ENCODE data around the gene TP53RK.

- TF ChIP-seq, protein P1, sequence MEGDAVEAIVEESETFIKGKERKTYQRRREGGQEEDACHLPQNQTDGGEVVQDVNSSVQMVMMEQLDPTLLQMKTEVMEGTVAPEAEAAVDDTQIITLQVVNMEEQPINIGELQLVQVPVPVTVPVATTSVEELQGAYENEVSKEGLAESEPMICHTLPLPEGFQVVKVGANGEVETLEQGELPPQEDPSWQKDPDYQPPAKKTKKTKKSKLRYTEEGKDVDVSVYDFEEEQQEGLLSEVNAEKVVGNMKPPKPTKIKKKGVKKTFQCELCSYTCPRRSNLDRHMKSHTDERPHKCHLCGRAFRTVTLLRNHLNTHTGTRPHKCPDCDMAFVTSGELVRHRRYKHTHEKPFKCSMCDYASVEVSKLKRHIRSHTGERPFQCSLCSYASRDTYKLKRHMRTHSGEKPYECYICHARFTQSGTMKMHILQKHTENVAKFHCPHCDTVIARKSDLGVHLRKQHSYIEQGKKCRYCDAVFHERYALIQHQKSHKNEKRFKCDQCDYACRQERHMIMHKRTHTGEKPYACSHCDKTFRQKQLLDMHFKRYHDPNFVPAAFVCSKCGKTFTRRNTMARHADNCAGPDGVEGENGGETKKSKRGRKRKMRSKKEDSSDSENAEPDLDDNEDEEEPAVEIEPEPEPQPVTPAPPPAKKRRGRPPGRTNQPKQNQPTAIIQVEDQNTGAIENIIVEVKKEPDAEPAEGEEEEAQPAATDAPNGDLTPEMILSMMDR (conservative IDR thresholded peaks at IDR 0.05): no peak
- no peak for TF ChIP-seq ZFX (IDR thresholded peaks at IDR 0.05)
These were observed 13.4 kb upstream of the TP53RK start for GRCh38 chr20:46702447-46703203.
